ENCODE data around the gene EDDM13.

EDDM13 gene

GRCh38 chr19:56314381-56315076 lies 42.0 kb downstream of the EDDM13 start, which contains the start of gene ZSCAN5A:
Gene ZSCAN5A (minus strand): TSS chr19:56314839. CDS start chr19:56225046, 89,793 bp downstream.
- H3K18ac ChIP-seq (ENCODE audit: low read depth in 1 of 2, low read length in 2 of 2), result peak within 1 kb of the TSS; percentile 99 to 100
- under 1% methylated on average over 47 of the region's 47 CpGs for WGBS

DNA sequence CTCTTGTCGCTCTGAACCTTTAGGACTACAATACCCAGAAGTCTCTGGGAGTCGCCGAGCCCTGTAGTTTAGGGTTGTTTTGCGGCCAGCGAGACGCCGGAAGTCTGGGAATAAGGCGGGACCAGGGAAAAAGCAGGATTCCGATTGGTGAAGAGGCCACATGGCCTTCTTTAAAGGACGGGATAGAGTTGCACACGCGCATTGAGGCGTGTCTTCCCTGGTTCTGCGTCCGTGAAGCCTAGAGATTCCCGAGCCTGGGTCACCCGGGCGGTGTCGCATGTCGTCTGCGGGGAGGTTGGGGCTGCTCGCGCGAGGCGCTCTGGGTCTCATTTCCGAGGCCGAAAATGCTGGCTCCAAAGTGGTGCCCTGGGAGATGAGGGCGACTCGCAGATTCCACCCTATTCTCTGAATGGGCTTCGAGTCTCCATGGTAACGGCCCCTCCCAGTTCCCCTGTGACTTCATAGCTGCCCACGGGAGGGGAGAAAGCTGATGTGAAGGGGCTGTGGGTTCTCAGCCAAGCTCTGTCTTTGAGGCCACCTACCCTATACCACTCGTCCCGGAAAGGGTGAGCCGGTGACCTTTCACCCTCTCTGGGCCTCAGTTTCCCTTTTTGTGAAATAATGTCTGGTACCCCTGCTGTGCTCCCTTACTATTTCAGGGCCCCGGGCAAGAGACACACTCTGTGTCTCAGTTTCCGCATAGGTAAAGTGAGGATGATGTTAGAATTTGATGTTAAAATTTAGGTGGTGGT lies 42.7 kb downstream of the EDDM13 start:
- H3K4me3 ChIP-seq (ENCODE audit: insufficient read depth in 1 of 2, low read depth in 1 of 2, low read length in 2 of 2), result peak overlapping the region; percentile 79 to 96
- peak overlapping the region; percentile 99 for H3K27ac ChIP-seq (ENCODE audit: low read length, poor library complexity, severe bottlenecking)
- no peak overlapping the region for H3K14ac ChIP-seq (ENCODE audit: low read length in 2 of 2)
- H3K4me2 ChIP-seq (ENCODE audit: low read length, poor library complexity, severe bottlenecking), result peak overlapping the region; percentile 71
- H2BK12ac ChIP-seq (ENCODE audit: low read length in 2 of 2), result peak overlapping the region in 1 of 2 experiments; percentile 25
- no peak overlapping the region for H2BK120ac ChIP-seq (ENCODE audit: low read depth, low read length)
- peak overlapping the region; percentile 63 to 99 for H3K18ac ChIP-seq (ENCODE audit: low read depth in 1 of 2, low read length in 2 of 2)
- H3K23ac ChIP-seq (ENCODE audit: low read length in 2 of 2), result no peak overlapping the region
- peak overlapping the region; percentile 40 to 70 for H3K4ac ChIP-seq (ENCODE audit: low read depth in 1 of 2, low read length in 2 of 2)
- H4K91ac ChIP-seq (ENCODE audit: low read length), result peak overlapping the region; percentile 43
- peak overlapping the region; percentile 60 for H2BK15ac ChIP-seq (ENCODE audit: low read depth, poor library complexity, severe bottlenecking)
- no peaks in the 10 kb centered on the region for H3K27me3 ChIP-seq (ENCODE audit: control insufficient read depth in 1 of 2, insufficient read depth in 1 of 2, low read length in 2 of 2)
- H2BK5ac ChIP-seq (ENCODE audit: low read depth, low read length, poor library complexity, severe bottlenecking), result peak overlapping the region; percentile 95
- peaks cover 3 to 26% of the 10 kb centered on the region in 2 experiments for H3K36me3 ChIP-seq (ENCODE audit: control insufficient read depth in 1 of 2, insufficient read depth in 2 of 2, low read depth in 1 of 2, low read length in 2 of 2)
- H3K9me3 ChIP-seq (ENCODE audit: control insufficient read depth, low read length), result no peaks in the 10 kb centered on the region
- H2AFZ ChIP-seq (ENCODE audit: low read depth, low read length), result peak overlapping the region; percentile 94
- H4K8ac ChIP-seq (ENCODE audit: low read length), result peak overlapping the region; percentile 74
- WGBS, result 4% methylated on average over 33 of the region's 37 CpGs
- DNase-seq, result peak; percentile 99
- peaks cover 2% of the 10 kb centered on the region for H3K4me1 ChIP-seq (ENCODE audit: control insufficient read depth, insufficient read depth, low read depth, low read length)
- H3K9ac ChIP-seq (ENCODE audit: low read length), result peak overlapping the region; percentile 99
- H2AK5ac ChIP-seq (ENCODE audit: low read length, severe bottlenecking), result no peak overlapping the region
- peaks cover 16% of the 10 kb centered on the region for H3K79me1 ChIP-seq (replicated peaks; ENCODE audit: low read length, poor library complexity, severe bottlenecking)

More at GRCh38 chr19:56314381-56315076, 42.0 kb downstream of the EDDM13 start, which contains the start of gene ZSCAN5A:
- Histone ChIP-seq H4K8ac (ENCODE audit: low read length) (peak within 1 kb of the TSS; percentile 100), H3K9ac (ENCODE audit: low read length) (peak within 1 kb of the TSS; percentile 99), H3K4ac (ENCODE audit: low read depth in 1 of 2, low read length in 2 of 2) (peak within 1 kb of the TSS; percentile 94 to 95), H2BK12ac (ENCODE audit: low read length in 2 of 2) (peak within 1 kb of the TSS; percentile 25 to 80), H2BK5ac (ENCODE audit: low read depth, low read length, poor library complexity, severe bottlenecking) (peak within 1 kb of the TSS; percentile 95), H3K4me3 (ENCODE audit: insufficient read depth in 1 of 2, low read depth in 1 of 2, low read length in 2 of 2) (peak within 1 kb of the TSS; percentile 94 to 96), H3K27ac (ENCODE audit: low read length, poor library complexity, severe bottlenecking) (peak within 1 kb of the TSS; percentile 99), H3K27me3 (ENCODE audit: control insufficient read depth in 1 of 2, insufficient read depth in 1 of 2, low read length in 2 of 2) (no peaks in the 10 kb centered on the region), H2BK15ac (ENCODE audit: low read depth, poor library complexity, severe bottlenecking) (peak within 1 kb of the TSS; percentile 60), H3K4me1 (ENCODE audit: control insufficient read depth, insufficient read depth, low read depth, low read length) (peaks cover 2% of the 10 kb centered on the region), H3K36me3 (ENCODE audit: control insufficient read depth in 1 of 2, insufficient read depth in 2 of 2, low read depth in 1 of 2, low read length in 2 of 2) (peaks cover 10 to 29% of the 10 kb centered on the region in 2 experiments), H2AFZ (ENCODE audit: low read depth, low read length) (peak within 1 kb of the TSS; percentile 94), H3K9me3 (ENCODE audit: control insufficient read depth, low read length) (no peaks in the 10 kb centered on the region), H3K23ac (ENCODE audit: low read length in 2 of 2) (no peak within 1 kb of the TSS), H2BK120ac (ENCODE audit: low read depth, low read length) (peak within 1 kb of the TSS; percentile 61), H4K91ac (ENCODE audit: low read length) (peak within 1 kb of the TSS; percentile 100), H3K4me2 (ENCODE audit: low read length, poor library complexity, severe bottlenecking) (peak within 1 kb of the TSS; percentile 92), H3K79me1 (replicated peaks; ENCODE audit: low read length, poor library complexity, severe bottlenecking) (peaks cover 22% of the 10 kb centered on the region), H2AK5ac (ENCODE audit: low read length, severe bottlenecking) (no peak within 1 kb of the TSS), H3K14ac (ENCODE audit: low read length in 2 of 2) (peak within 1 kb of the TSS in 1 of 2 experiments; percentile 100)
- DNase-seq, result peak; percentile 97

DNA sequence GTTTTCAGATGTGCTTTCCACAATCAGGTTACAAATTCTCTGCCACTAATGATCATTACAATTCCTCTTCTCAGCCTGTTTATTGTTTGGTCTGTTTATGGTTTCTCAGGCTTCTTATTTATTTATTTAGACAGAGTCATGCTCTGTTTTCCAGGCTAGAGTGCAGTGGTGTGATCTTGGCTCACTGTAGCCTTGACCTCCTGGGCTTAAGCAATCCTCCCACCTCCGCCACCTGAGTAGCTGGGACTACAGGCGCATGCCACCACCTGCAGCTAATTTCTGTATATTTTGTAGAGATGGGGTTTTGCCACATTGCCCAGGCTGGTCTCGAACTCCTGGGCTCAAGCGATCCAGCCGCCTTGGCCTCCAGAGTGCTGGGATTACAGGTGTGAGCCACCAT lies 44.2 kb downstream of the EDDM13 start:
- no peak overlapping the region for H4K8ac ChIP-seq (ENCODE audit: low read length)
- H2BK12ac ChIP-seq (ENCODE audit: low read length in 2 of 2), result no peak overlapping the region
- H2AFZ ChIP-seq (ENCODE audit: low read depth, low read length), result no peak overlapping the region
- no peak overlapping the region for H2BK15ac ChIP-seq (ENCODE audit: low read depth, poor library complexity, severe bottlenecking)
- H3K79me1 ChIP-seq (replicated peaks; ENCODE audit: low read length, poor library complexity, severe bottlenecking), result peaks cover 13% of the 10 kb centered on the region
- H2BK5ac ChIP-seq (ENCODE audit: low read depth, low read length, poor library complexity, severe bottlenecking), result no peak overlapping the region
- no peak overlapping the region for H3K4ac ChIP-seq (ENCODE audit: low read depth in 1 of 2, low read length in 2 of 2)
- H3K4me2 ChIP-seq (ENCODE audit: low read length, poor library complexity, severe bottlenecking), result no peak overlapping the region
- peaks cover 2% of the 10 kb centered on the region for H3K4me1 ChIP-seq (ENCODE audit: control insufficient read depth, insufficient read depth, low read depth, low read length)
- H4K91ac ChIP-seq (ENCODE audit: low read length), result no peak overlapping the region
- H2BK120ac ChIP-seq (ENCODE audit: low read depth, low read length), result no peak overlapping the region
- no peak overlapping the region for H3K18ac ChIP-seq (ENCODE audit: low read depth in 1 of 2, low read length in 2 of 2)
- no peak overlapping the region for H3K4me3 ChIP-seq (ENCODE audit: insufficient read depth in 1 of 2, low read depth in 1 of 2, low read length in 2 of 2)
- no peak overlapping the region for H3K9ac ChIP-seq (ENCODE audit: low read length)
- no peaks in the 10 kb centered on the region for H3K9me3 ChIP-seq (ENCODE audit: control insufficient read depth, low read length)
- no peak for DNase-seq
- H2AK5ac ChIP-seq (ENCODE audit: low read length, severe bottlenecking), result no peak overlapping the region
- no peak overlapping the region for H3K23ac ChIP-seq (ENCODE audit: low read length in 2 of 2)
- WGBS, result 96% methylated on average over 5 of the region's 5 CpGs
- H3K27ac ChIP-seq (ENCODE audit: low read length, poor library complexity, severe bottlenecking), result no peak overlapping the region
- no peaks in the 10 kb centered on the region for H3K27me3 ChIP-seq (ENCODE audit: control insufficient read depth in 1 of 2, insufficient read depth in 1 of 2, low read length in 2 of 2)
- no peak overlapping the region for H3K14ac ChIP-seq (ENCODE audit: low read length in 2 of 2)
- peaks cover 0 to 14% of the 10 kb centered on the region in 2 experiments for H3K36me3 ChIP-seq (ENCODE audit: control insufficient read depth in 1 of 2, insufficient read depth in 2 of 2, low read depth in 1 of 2, low read length in 2 of 2)

- no peak overlapping the region for H3K9ac ChIP-seq (ENCODE audit: low read length)
- H3K4me1 ChIP-seq (ENCODE audit: control insufficient read depth, insufficient read depth, low read depth, low read length), result peaks cover 2% of the 10 kb centered on the region
- DNase-seq, result no peak
- H2AK5ac ChIP-seq (ENCODE audit: low read length, severe bottlenecking), result no peak overlapping the region
- no peak overlapping the region for H2BK120ac ChIP-seq (ENCODE audit: low read depth, low read length)
- H3K9me3 ChIP-seq (ENCODE audit: control insufficient read depth, low read length), result no peaks in the 10 kb centered on the region
- H2BK15ac ChIP-seq (ENCODE audit: low read depth, poor library complexity, severe bottlenecking), result no peak overlapping the region
- H4K91ac ChIP-seq (ENCODE audit: low read length), result no peak overlapping the region
- no peak overlapping the region for H3K23ac ChIP-seq (ENCODE audit: low read length in 2 of 2)
- no peak overlapping the region for H2BK12ac ChIP-seq (ENCODE audit: low read length in 2 of 2)
- no peak overlapping the region for H2AFZ ChIP-seq (ENCODE audit: low read depth, low read length)
- H3K79me1 ChIP-seq (replicated peaks; ENCODE audit: low read length, poor library complexity, severe bottlenecking), result peaks cover 11% of the 10 kb centered on the region
- no peak overlapping the region for H4K8ac ChIP-seq (ENCODE audit: low read length)
- no peak overlapping the region for H3K4ac ChIP-seq (ENCODE audit: low read depth in 1 of 2, low read length in 2 of 2)
- no peaks in the 10 kb centered on the region for H3K27me3 ChIP-seq (ENCODE audit: control insufficient read depth in 1 of 2, insufficient read depth in 1 of 2, low read length in 2 of 2)
- H3K27ac ChIP-seq (ENCODE audit: low read length, poor library complexity, severe bottlenecking), result no peak overlapping the region
- H3K4me3 ChIP-seq (ENCODE audit: insufficient read depth in 1 of 2, low read depth in 1 of 2, low read length in 2 of 2), result no peak overlapping the region
- no peak overlapping the region for H3K14ac ChIP-seq (ENCODE audit: low read length in 2 of 2)
- peaks cover 0 to 4% of the 10 kb centered on the region in 2 experiments for H3K36me3 ChIP-seq (ENCODE audit: control insufficient read depth in 1 of 2, insufficient read depth in 2 of 2, low read depth in 1 of 2, low read length in 2 of 2)
- 62% methylated on average over 2 of the region's 2 CpGs for WGBS
- H2BK5ac ChIP-seq (ENCODE audit: low read depth, low read length, poor library complexity, severe bottlenecking), result no peak overlapping the region
- H3K4me2 ChIP-seq (ENCODE audit: low read length, poor library complexity, severe bottlenecking), result no peak overlapping the region
- no peak overlapping the region for H3K18ac ChIP-seq (ENCODE audit: low read depth in 1 of 2, low read length in 2 of 2)
Observed at GRCh38 chr19:56317749-56318148, 45.2 kb downstream of the EDDM13 start.

All from mesenchymal stem cell (in vitro differentiated cells and primary cell).